HepG2 (cell line): Measurements from ENCODE around the gene INPP1. TPM values are rescaled to one million over a fixed set of nuclear protein-coding genes. Genes with fewer than 3 reads are reported as not detected.

Experiments used
- BHLHE40 ChIP-seq: IDR thresholded peaks from 2 replicates; pipeline ENCODE4 v1.6.1; 2011; ENCODE audit warnings: low read length, improper control_type of control experiment
- CHCHD3 ChIP-seq: sonication (generic); formaldehyde crosslinking; IDR thresholded peaks from 2 replicates; pipeline ENCODE4 v1.8.0; 2022; ENCODE audit warnings: mild to moderate bottlenecking, missing genetic modification reagents, moderate library complexity
- E2F5 ChIP-seq: sonication (generic); formaldehyde crosslinking; conservative IDR thresholded peaks from 2 replicates; pipeline ENCODE4 v1.4.0; 2020; ENCODE audit warnings: missing genetic modification reagents
- GPBP1L1 ChIP-seq: sonication (generic); formaldehyde crosslinking; IDR thresholded peaks from 2 replicates; pipeline ENCODE4 v1.5.0; 2020; ENCODE audit warnings: mild to moderate bottlenecking, missing genetic modification reagents
- KDM2A ChIP-seq: sonication (generic); formaldehyde crosslinking; IDR thresholded peaks from 2 replicates; pipeline ENCODE4 v1.4.0; 2020; ENCODE audit warnings: low read depth, missing genetic modification reagents, borderline replicate concordance
- MIER3 ChIP-seq: IDR thresholded peaks from 2 replicates; pipeline ENCODE4 v1.6.1; 2016; ENCODE audit warnings: missing compliant biosample characterization, borderline replicate concordance
- MTA3 ChIP-seq: sonication (generic); formaldehyde crosslinking; IDR thresholded peaks from 2 replicates; pipeline ENCODE4 v1.4.0; 2020; ENCODE audit warnings: missing genetic modification reagents
- MTF1 ChIP-seq: sonication (generic); formaldehyde crosslinking; IDR thresholded peaks from 2 replicates; pipeline ENCODE4 v1.5.0; 2020; ENCODE audit warnings: missing genetic modification reagents
- NFE2L1 ChIP-seq: sonication (generic); formaldehyde crosslinking; IDR thresholded peaks from 2 replicates; pipeline ENCODE4 v1.4.0; 2020; ENCODE audit warnings: missing genetic modification reagents, mild to moderate bottlenecking, borderline replicate concordance
- PLRG1 ChIP-seq: fragments of 450-650 bp; conservative IDR thresholded peaks from 2 replicates; pipeline ENCODE4 v1.6.1; 2016
- PPARG ChIP-seq: conservative IDR thresholded peaks from 2 replicates; pipeline ENCODE4 v1.6.1; 2016; ENCODE audit warnings: missing biosample characterization, missing genetic modification reagents
- RORA ChIP-seq: sonication (generic); formaldehyde crosslinking; IDR thresholded peaks from 2 replicates; pipeline ENCODE4 v1.5.0; 2020; ENCODE audit warnings: mild to moderate bottlenecking, missing genetic modification reagents, moderate library complexity
- SP2 ChIP-seq: sonication (generic); formaldehyde crosslinking; IDR thresholded peaks from 2 replicates; pipeline ENCODE4 v1.5.1; 2020; ENCODE audit warnings: mild to moderate bottlenecking, missing genetic modification reagents
- YEATS4 ChIP-seq: sonication (generic); formaldehyde crosslinking; IDR thresholded peaks from 2 replicates; pipeline ENCODE4 v1.4.0; 2020; ENCODE audit warnings: missing genetic modification reagents, borderline replicate concordance
- ZBTB33 ChIP-seq: sonication (generic); formaldehyde crosslinking; IDR thresholded peaks from 2 replicates; pipeline ENCODE4 v1.4.0; 2020; ENCODE audit warnings: missing genetic modification reagents
- ZNF101 ChIP-seq: sonication (generic); formaldehyde crosslinking; IDR thresholded peaks from 2 replicates; pipeline ENCODE4 v1.4.0; 2020; ENCODE audit warnings: mild to moderate bottlenecking, low read depth, missing genetic modification reagents, borderline replicate concordance
- ZNF17 ChIP-seq: sonication (generic); formaldehyde crosslinking; IDR thresholded peaks from 2 replicates; pipeline ENCODE4 v1.5.0; 2020; ENCODE audit warnings: mild to moderate bottlenecking, missing genetic modification reagents
- ZNF18 ChIP-seq: sonication (generic); formaldehyde crosslinking; IDR thresholded peaks from 2 replicates; pipeline ENCODE4 v1.8.0; 2022; ENCODE audit warnings: mild to moderate bottlenecking, missing genetic modification reagents; ENCODE audit not compliant: insufficient replicate concordance
- ZNF280D ChIP-seq: sonication (generic); formaldehyde crosslinking; IDR thresholded peaks from 2 replicates; pipeline ENCODE4 v1.5.1; 2020; ENCODE audit warnings: mild to moderate bottlenecking, missing genetic modification reagents
- ZNF431 ChIP-seq: sonication (generic); formaldehyde crosslinking; IDR thresholded peaks from 2 replicates; pipeline ENCODE4 v1.9.0; 2022; ENCODE audit warnings: missing genetic modification reagents, low read depth, mild to moderate bottlenecking, borderline replicate concordance
- ZNF557 ChIP-seq: sonication (generic); formaldehyde crosslinking; IDR thresholded peaks from 2 replicates; pipeline ENCODE4 v1.4.0; 2020; ENCODE audit warnings: missing genetic modification reagents
- ZNF816 ChIP-seq: sonication (generic); formaldehyde crosslinking; IDR thresholded peaks from 2 replicates; pipeline ENCODE4 v1.8.0; 2022; ENCODE audit warnings: missing genetic modification reagents, mild to moderate bottlenecking, borderline replicate concordance
- polyA plus RNA-seq, 8 experiments: library from polyadenylated mRNA; depleted of rRNA in 3 of 8; stranded (reverse) in 7 of 8; unstranded in 1 of 8; fragments of >200 nt; fragmentation: Illumina TruSeq in 4 of 8; extraction: Trizol in 4 of 8; gene quantifications; 2 replicates each; pipeline versions ENCODE4 v1.2.1 to v1.2.3, GENCODE V29; 2011 to 2016; ENCODE audit warnings: low read depth in 4 of 8, missing spikeins in 1 of 8, mixed read lengths in 1 of 8; ENCODE audit not compliant: insufficient read depth in 1 of 8
- total RNA-seq, 5 experiments: library from RNA; depleted of rRNA; stranded (reverse); fragments of >200 nt; fragmentation: Illumina TruSeq; extraction: Trizol; gene quantifications; 2 replicates each; pipeline ENCODE4 v1.2.3, GENCODE V29; 2016; ENCODE audit warnings: low read depth in 1 of 5

Gene INPP1
- total and polyA plus RNA-seq, 2 of the 13 experiments (the other 11 are each of a cell fraction or from before 2014, with no cell fraction given) = 10.0 to 13.3 TPM

- 0 out of 2 replicates have a peak, but pooled peaks have one; percentile 3 for TF ChIP-seq ZNF280D (CRISPR knock-in tag)
- no peak for TF ChIP-seq ZBTB33 (CRISPR knock-in tag)
- no peak for TF ChIP-seq ZNF101 (CRISPR knock-in tag)
- TF ChIP-seq PLRG1 = no peak
- TF ChIP-seq GPBP1L1 (CRISPR knock-in tag) = no peak
- TF ChIP-seq E2F5 (CRISPR knock-in tag) = no peak
- no peak for TF ChIP-seq ZNF557 (CRISPR knock-in tag)
- TF ChIP-seq ZNF17 (CRISPR knock-in tag) = no peak
- no peak for TF ChIP-seq PPARG (CRISPR knock-in tag)
- 0 out of 2 replicates have a peak, but pooled peaks have one; percentile 42 for TF ChIP-seq ZNF431 (CRISPR knock-in tag)
- 0 out of 2 replicates have a peak, but pooled peaks have one; percentile 6 for TF ChIP-seq CHCHD3 (CRISPR knock-in tag)
- no peak for TF ChIP-seq YEATS4 (CRISPR knock-in tag)
- TF ChIP-seq RORA (CRISPR knock-in tag) = no peak
- no peak for TF ChIP-seq BHLHE40
- no peak for TF ChIP-seq MIER3 (CRISPR knock-in tag)
- TF ChIP-seq SP2 (CRISPR knock-in tag) = no peak
- TF ChIP-seq ZNF816 = no peak; the same call in 1 of the 2 replicates
- TF ChIP-seq ZNF18 (CRISPR knock-in tag) = no peak
- no peak for TF ChIP-seq KDM2A (CRISPR knock-in tag)
- no peak for TF ChIP-seq NFE2L1 (CRISPR knock-in tag)
- no peak for TF ChIP-seq MTF1
- no peak for TF ChIP-seq MTA3 (CRISPR knock-in tag)
Measured at GRCh38 chr2:190318931-190319554, 24.3 kb upstream of the INPP1 start (continued).
